Pulmonary artery endothelial cell (primary cell): ENCODE results near the gene ARHGAP24. TPM values are rescaled to one million over a fixed set of nuclear protein-coding genes. Genes with fewer than 3 reads are reported as not detected.
"Not testable (repeated sequence)": the region's sequence is repeated elsewhere in the genome, so short reads cannot be mapped to it uniquely, and the experiment has no call there.

Source experiments
- DNase-seq: peaks from one replicate; pipeline ENCODE4 v3.0.0-alpha.2; 2011; ENCODE audit warnings: low read depth, low spot score
- total RNA-seq: library from RNA; depleted of rRNA; stranded (reverse); fragments of >200 nt; gene quantifications from 2 replicates; pipeline ENCODE4 v1.2.3, GENCODE V29; 2014

ARHGAP24 gene
- total RNA-seq, 1 donor from 2014 or later: 127 TPM

- DNase-seq: no peak
Measured at GRCh38 chr4:85808864-85809263, 333.9 kb downstream of the ARHGAP24 start.

GRCh38 chr4:85812776-85813175, 337.8 kb downstream of the ARHGAP24 start:
- no peak for DNase-seq

DNA sequence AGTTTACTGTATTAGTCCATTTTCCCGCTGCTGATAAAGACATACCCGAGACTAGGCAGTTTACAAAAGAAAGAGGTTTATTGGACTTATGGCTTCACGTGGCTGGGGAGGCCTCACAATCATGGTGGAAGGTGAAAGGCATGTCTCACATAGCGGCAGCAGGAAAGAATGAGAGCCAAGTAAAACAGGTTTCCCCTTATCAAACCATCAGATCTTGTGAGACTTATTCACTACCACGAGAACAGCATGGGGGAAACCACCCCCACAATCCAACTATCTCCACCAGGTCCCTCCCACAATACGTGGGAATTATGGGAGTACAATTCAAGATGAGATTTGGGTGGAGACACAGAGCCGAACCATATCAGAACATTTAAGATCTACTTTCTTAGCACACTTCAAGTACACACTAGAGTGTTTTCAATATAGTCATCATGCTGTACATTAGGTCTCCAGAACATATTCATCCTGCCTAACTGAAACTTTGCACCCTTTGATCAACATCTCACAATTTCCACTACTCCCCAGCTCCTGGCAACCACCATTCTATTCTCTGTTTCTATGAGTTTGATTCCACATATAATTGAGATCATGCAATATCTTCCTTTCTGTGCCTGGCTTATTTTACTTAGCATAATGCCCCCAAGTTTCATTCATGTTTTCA, 341.0 kb downstream of the ARHGAP24 start:
- DNase-seq: no peak

DNA sequence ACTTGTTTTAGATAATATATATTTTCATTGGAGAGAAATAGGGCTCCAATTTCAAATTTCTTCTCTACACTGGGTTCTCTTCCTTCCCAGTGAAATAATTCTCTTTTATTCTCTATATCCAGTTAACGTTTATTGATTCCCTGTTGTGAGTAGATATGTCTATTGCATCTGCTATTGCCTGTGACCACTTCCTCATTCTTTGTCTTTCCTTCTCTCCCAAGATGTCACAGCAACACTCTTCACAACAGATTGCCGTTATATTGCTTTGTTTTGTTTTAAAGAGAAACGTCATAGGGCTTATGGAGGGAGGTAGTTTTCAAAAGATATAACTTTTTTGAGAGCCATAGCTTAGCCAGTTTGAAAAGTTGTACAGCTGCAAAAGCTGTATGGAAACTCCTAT, 343.8 kb downstream of the ARHGAP24 start:
- no peak for DNase-seq

- not testable (repeated sequence) for DNase-seq
Measured at GRCh38 chr4:85820101-85820500, 345.2 kb downstream of the ARHGAP24 start.

DNA sequence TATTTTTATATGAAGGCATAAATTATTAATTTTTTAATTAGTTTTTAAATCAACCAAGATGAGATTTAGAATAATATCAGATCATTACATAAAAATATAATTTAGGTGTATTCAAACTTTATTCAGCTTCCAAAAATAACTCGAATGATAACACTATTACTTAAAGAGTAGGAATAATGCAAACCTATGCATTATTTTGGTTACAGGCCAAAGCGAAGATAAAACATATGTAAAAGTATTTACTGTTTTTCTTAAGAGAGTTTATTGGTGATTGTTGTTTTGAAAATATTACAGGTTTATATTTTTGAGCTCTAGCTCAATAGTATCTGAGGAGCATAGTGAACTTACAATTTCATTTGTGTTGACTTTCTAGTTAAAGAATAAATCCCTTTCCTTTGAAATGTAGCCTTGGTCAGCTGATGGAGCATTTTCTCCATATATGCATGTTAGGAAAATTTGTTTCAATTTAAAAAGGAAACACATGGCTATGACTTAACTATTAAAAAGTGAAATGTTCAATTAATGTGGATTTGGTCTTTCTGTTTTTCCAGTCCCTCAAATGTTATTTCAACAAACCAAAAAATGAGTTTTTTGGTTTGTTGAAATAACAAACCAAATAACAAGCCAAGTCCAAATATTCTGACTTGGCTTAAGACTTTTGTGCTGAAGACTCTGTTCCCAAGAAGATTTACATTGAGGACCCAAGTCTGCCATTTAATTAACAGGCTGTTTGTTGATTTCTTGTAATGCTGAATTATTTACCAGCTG, 346.9 kb downstream of the ARHGAP24 start:
- DNase-seq: no peak

DNA sequence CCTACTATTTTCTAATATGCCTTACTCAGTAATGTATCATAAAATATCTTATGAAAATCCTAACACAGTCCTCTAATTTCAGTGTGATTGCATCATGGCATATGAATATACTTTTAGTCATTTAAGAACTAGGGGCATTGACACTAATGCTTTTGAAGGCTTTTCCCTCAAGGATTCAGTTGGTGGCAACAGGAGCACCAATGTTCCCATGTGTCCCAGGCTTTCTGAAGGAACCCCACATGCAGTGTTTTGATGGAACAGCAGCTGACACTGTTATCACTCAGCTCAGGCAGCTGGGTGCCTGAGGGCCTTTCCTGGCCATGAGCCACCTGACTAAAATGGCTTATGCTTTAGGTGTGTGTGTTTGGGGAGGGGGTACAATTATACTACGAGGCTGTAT, 348.3 kb downstream of the ARHGAP24 start:
- no peak for DNase-seq

GRCh38 chr4:85824166-85824945, 349.4 kb downstream of the ARHGAP24 start:
- no peak for DNase-seq

DNA sequence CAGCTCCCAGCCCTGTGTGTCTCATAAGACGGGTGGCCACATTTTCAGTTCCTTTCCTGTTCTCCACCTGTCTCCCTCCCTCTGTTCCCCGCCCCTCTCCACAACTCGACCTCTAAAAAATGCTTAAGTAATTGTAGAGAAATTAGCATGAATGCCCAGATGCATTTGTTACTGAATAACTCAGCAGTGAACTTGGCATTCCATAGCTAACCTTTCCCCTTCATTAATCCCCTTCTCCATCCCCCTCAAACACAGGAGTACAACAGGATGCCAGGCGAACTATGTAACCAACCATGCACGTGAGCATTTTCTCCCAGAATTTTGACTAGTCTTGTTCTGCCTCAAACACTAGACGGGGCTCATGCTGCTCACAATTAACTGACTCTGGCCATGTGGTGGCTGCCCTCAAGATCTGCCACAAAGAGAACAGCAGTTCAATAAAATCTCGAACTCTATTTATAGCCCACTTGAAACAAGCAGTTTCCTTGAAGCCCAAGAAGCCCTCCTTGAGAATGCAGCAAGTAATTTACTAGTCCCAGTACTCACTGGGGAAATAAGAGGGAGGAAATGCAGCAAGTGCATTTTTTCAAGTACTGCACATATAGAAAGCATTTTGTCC, 351.2 kb downstream of the ARHGAP24 start:
- no peak for DNase-seq

GRCh38 chr4:85828027-85828890, 353.3 kb downstream of the ARHGAP24 start:
- DNase-seq: no peak

DNA sequence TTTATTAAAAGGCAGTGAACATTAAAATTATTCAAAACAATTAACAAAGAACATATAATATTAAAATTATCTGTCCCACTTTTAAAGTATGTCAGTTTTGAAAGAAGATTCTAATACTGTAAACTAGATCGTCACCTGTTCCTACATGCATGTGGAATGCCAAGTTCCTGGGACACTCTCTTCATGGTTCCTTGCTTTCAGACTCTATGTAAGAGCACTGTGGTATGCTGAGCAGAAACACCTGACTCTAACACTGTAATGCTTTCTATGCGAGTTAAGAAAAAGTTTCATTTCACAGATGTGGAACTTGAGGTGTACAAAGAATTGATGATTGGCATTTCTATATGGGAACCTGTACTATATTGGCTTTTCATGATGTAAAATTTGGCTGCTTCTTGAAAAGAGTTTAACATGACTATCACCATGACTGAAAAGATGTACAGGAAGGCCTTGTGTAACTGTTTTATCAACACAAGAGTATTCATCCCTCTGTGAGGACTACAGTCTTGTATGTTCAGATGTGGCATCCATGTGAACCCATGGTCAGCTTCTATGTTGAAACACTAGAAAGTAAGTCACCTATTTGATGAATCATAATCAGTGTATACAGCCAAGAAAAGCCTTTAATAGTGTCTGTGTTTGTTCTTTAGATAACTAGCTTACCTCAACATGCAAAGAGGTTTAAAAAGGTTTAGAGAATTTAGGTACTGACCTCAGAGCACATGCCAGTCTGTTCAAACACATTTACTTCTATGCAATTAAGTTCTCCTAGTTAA, 354.5 kb downstream of the ARHGAP24 start:
- DNase-seq: no peak

- DNase-seq: no peak
Measured at GRCh38 chr4:85831647-85832046, 356.7 kb downstream of the ARHGAP24 start.

GRCh38 chr4:85833302-85833701, 358.4 kb downstream of the ARHGAP24 start:
- DNase-seq: no peak

DNA sequence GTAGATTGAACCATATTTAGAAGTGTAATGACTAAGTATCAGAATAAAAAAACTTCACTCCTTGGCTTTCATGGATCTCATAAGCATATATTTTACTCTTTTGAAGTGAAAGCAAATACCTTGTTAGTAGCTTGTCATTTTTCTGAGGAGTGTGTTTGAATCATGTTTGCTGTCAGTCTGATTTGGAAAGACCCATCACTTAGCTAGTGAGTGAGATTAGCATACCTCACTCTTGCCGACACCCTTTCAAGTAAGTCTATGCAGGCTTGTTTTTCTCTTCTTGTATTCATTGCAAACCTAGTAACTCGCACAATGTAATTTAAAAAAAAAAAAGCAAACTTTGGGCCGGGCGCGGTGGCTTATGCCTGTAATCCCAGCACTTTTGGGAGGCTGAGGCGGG, 360.0 kb downstream of the ARHGAP24 start:
- no peak for DNase-seq

DNA sequence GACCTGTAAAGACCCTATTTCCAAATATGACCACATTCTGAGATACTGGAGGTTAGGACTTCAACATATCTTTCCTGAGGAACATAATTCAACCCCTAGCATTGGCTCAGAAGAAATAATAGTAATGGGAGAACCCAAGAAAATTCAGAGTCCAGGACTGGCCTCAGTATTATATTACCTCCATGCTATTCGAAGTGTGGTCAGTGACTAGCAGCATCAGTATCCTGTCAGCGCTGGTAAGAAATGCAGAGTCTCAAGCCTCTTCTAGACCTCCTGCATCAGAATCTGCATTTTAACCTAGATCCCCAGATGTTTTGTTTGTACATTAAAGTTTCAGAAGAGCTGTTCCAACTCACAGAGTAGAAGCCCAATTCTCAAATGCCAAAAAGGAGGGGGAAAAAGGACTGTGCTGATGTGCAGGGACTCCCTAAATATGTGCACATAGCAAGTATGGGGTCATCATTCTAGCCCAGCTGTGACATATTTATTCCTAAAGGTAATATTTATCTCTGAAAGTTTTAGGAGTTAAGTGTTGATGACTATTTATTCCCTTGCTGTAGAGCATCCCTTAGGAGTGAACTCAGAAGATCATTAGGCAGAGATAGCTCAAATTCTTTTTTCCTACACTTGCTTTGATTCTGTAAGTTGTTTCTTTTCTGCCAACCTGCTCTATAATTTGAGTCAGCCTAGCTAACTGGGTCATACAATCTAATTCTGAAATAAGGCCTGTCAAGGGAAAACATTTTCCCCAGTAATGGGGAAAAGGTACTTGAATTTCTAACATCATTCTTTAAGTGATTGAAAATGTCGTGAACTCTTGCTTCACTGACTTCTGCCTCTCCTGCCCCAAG, 361.9 kb downstream of the ARHGAP24 start:
- DNase-seq: no peak

- no peak for DNase-seq
Measured at GRCh38 chr4:85837439-85837733, 362.4 kb downstream of the ARHGAP24 start.

DNA sequence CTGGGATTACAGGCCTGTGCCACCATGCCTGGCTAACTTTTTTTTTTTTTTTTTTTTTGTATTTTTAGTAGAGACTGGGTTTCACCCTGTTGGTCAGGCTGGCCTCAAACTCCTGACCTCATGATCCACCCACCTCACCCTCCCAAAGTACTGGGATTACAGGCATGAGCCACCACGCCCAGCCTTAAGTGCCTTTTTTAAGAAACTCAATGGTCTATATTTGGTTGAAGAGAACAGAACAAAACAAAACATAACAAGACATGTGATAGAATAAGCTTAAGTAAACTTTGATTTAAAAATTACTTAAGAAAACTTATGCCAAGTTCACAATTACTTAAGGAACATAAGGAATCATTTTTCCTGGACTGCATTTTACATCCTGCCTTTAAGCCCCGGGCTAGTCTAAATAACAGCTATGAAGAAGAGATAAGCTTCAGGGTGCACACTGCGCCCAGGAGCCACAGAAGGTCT, 365.1 kb downstream of the ARHGAP24 start:
- not testable (repeated sequence) for DNase-seq

- DNase-seq: peak; percentile 91
Measured at GRCh38 chr4:85842540-85842939, 367.6 kb downstream of the ARHGAP24 start.

- not testable (repeated sequence) for DNase-seq
Measured at GRCh38 chr4:85853740-85854139, 378.8 kb downstream of the ARHGAP24 start.
